HG02852 (cell line): ENCODE results near the gene ATRIP.

Experiments
- ATAC-seq: cut with Tn5 transposase; IDR thresholded peaks from one replicate; pipeline ENCODE4 v1.9.1; 2021; ENCODE audit warnings: mild to moderate bottlenecking, moderate library complexity; ENCODE audit not compliant: unreplicated experiment

ATRIP gene

DNA sequence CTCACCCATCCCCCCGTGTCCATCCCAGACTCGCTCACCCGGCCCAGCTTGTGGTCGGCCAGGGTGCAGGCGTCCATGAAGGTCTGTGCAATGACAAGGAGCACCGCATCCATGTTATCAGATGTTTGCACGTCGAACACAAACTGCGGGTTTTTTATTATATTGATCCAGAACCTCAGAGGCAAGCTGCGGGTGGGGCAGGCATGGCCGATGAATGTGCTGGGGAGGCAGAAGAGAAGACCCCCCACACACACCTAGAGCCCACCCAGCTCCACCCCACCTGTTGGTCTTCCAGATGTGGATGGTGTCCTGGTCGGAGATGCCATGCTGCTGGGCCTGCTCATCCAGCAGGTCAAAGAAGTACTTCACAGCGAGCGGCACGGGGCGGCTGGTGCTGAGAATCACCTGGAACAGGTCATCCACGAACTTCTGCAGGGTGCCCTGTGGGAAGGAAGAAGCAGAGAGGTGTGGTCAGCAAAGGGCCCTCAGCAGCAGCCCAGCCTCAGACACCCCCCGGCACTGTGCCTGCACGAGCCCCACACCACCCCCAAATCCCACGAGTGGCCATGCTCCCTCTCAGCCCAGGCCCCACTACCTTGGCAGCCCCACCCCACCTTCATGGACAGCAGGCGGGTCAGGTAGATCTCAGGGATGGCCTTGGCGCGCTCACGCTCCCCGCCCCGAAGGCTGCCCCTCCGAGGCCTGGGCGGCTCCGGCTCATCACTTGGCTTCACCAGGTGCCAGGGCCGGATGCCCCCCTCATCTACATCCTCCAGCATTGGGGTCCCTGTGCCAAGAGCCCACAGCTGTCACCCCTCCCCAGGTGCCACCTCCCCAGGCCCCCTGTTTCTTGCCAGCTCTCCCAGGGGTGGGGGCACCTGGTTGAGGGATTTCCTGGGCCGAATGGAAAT, 37.0 kb upstream of the ATRIP start:
- no peak for ATAC-seq

DNA sequence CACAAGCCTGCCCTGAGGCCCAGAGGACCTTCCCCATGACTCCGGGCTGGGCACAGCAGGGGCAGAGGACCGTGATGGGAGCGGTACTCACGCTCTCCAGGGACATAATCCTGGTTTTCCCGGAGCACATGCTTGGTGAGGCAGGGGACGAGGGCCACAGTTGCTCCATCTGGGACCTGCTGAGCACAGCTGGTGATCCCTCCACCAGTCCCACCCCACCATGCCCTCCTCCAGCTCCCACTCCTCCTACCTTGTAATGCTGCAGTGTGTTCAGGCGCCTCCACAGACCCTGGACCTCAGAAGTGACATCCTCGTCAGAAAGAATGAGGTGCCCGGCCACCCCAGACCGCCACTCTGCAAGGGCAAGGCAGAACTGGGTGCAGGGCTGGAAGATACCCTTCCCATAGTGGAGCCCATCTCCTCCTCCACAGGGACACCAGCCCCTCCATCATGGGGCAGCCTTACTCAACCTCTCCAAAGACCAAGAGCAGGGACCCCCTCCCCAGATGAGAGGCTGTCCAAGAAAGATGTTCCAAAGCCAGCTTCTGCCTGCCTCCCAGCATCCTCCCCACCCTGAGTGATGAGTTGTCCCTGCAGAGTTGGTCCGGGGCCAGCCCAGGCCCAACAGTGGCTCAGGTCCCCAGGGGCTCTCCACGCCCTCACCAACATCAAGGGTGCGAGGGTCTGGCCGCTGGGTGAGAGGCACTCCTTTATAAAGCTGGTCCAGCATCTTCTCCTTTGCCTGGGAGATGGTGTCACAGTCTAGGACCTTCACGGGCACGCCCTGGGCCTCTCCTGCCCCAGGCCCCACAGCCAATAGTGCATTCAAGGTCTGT, 36.1 kb upstream of the ATRIP start:
- no peak for ATAC-seq

DNA sequence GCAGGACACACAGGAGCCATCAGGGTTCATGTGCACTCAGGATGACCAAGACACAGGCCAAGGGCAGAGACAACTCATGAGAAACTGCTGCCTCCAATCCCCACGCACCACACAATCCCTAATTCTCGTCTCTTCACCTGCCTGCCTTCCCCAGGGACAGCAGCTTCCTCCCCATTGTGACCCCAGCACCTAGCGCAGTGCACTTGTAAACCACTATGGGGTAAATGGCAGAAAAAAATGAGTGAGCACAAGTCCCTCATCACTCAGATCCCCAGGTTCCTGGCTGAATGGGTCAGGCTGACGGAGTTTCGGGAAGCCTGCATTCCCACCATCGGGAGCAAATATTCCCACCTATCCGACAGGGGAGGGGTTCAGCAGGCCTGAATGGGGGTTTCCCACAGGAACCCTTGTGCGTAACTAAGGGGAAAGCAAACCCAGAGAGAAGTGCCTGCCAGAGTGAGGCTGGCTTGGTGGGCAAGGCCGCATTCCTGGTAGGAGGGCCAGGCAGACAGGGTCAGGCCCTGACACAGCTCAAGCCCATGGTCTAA, 35.4 kb upstream of the ATRIP start:
- no peak for ATAC-seq

DNA sequence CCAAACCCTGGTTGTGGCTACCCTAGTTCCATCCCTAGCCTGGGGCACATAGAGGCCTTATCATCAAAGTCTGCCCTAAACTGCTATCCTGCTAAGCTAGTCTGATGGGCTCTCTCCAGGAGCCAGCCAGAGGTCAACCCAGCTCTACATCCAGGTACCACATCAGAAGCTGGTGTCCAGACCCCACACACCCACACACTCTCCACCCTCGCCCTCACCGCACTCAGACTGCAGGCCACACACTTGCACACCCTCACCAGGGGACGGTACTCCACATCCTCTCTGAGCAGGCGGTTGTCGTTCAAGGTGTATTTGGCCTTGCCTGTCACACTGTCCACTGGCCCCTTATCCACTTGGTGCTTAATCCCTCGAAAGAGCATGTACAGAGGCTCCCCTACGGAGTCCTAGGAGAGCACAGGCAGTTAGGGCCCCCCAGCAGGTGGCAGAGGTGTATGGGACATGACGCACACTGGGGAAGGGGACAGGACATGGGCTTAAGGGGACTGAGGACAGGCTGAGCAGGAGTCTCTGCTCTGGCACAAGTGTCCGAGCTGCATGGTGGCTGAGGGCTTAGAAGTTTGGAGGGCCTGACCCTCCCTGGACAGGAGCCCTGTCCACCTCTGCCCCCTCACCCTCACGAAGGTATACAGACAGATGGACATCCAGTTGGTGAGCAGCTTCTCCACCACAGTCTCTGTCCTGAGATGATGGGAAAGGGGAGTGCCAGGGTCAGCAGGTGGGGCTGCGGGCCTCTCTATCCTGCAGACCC, 34.7 kb upstream of the ATRIP start:
- no peak for ATAC-seq

DNA sequence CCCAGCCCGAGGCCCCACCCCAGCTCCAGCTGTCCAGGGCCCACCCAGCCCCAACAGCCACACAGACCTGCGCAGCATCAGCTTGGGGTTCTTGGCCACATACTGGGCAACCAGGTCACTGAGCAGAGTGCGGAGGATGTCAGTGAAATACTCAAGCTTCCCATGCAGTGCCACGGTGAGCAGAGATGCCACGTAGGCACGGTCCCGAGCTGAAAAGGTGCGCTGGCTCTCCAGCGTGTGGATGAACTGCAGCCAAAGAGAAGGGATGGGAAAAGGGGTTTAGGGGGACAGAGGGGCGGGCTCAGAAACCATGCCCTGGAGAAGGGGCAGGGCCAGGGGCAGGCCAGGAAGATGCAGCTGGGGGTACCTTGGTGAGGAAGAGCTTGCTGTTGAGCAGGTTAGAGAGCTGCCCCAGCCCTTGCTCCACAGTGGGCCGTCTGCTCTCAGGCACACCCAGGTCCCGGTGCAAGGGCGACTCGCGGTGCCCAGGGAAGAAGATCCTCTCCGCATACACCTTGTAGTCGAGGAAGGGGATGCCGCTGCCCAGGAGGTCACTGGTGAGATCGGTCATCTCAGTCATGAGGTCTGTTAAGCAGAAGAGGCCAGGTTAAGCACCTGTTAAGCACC, 34.0 kb upstream of the ATRIP start:
- no peak for ATAC-seq

DNA sequence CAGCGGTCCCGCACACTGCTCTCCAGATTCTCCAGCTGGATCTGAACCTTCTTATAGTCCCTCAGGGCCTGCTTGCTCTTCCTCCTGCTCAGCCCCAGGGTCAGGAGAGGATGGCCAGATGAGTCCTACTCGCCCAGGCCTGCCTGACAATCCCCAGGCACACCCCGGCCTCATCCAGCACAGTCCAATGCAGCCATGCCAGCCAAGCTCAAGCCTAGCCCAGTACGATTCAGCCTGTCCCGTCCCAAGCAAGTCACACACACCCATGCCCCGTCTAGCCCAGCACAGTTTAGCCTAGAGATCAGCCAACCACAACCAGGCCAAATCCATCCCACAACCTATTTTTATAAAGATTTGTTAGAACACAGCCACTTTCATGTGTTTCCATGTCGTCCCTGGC, 33.5 kb upstream of the ATRIP start:
- no peak for ATAC-seq

DNA sequence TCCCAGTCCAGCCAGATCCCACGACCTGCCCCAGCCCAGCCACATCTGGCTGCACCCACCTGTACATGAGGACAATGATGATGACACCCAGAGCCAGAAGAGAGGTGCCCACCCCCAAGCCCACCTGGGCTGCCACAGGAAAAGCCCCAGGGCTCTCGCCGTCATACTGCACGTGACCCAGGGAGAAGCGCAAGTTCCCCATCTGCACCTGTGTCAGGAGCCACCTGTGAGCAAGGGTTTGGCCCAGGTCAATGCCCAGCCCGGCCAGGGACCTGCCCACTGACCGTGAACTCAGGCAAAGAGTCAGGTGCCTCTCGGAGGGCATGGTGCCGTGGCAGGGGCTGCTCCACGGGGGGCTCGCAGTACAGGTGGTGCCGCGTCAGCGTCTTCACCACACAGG, 32.9 kb upstream of the ATRIP start:
- ATAC-seq = no peak

DNA sequence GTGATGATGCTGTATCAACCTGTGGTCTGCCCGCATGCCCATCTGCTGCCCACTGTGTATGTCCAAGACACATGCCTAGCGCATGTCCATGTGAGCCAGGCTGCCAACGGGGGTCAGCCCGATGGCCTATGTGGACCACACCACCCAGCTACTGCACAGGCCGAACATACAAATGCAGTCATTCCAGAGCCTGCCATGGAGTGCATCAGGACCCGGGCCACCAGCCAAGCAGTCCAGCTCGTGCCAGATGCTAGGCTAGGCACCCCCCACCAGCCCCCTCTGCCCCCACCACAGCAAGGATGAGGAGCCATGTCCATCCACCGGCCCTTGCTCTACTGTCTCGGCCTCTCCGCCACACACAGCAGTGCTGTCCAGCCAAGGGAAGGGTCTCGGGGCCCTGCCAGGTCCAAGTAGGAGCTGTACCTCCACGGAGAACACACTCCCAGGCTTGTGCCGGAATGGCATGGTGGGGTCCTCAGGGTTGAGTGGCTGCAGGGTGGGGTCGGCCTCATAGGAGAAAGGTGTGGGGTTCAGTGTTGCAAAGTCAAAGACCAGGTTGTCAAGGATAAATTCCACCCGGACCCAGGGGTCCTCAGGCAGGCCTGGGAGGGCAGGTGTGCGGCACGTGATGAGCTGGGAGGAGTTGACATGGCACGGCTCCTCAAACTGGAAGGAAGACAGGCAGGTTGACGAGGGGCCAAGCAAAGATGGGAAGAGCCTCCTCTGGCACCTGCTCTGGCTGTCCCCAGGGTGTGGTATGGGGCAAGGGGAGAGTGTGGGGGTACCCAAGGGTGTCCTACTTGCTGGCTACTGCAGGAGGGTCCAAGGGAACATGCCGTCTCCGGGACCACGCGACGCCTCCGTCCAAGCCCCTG, 31.9 kb upstream of the ATRIP start:
- ATAC-seq = no peak

DNA sequence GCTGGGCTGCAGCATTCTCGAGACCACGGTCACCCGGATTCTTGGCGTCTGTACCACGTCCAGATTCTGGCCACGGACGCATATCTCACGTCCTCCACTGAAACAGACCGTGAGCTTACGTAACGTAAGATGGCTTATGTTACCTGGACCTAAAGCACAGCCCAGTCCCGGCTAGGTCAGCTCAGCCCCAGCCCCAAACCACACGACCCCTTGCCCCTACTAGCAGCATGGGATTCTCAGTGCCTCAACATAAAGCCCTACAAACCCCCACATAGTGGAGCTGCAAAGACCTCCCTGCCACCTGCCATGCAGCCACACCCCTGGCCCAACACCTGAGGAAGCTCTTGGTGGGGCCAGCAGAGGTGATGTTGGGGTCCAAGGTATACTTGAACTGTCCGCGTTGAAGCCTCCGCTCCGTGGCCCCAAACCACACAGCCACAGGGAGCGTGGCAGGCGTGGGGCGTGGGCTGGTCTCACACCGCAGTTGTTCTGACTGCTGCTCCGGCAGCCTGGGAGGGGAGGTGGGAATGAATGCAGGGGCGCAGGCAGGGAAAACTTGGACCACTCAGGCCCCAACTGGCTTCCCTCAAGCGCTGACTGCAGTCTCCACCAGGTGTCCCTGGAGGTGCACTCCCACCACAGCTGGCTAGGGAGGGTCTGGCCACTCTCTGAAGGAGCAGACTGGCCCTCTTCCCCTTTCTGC, 31.1 kb upstream of the ATRIP start:
- ATAC-seq = no peak

DNA sequence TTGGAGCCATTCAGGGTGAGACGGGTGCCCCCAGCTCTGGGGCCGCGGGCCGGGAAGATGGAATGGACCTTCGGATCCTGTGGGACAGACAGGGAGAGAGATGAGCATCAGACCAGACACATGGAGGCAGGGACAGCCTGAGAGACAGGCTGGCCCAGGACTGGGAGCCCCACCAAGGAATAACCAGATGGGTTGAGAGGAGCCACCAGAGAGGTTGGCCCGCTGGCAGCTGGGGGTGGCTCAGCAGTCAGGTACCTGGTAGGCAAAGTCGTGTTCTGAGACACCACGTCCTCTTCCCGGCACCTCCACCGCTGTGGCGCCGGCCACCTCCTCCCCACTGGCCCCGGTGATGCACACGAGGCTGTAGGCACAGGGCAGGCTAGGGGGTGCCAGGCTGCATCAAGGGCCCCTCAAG, 30.4 kb upstream of the ATRIP start:
- ATAC-seq = no peak

DNA sequence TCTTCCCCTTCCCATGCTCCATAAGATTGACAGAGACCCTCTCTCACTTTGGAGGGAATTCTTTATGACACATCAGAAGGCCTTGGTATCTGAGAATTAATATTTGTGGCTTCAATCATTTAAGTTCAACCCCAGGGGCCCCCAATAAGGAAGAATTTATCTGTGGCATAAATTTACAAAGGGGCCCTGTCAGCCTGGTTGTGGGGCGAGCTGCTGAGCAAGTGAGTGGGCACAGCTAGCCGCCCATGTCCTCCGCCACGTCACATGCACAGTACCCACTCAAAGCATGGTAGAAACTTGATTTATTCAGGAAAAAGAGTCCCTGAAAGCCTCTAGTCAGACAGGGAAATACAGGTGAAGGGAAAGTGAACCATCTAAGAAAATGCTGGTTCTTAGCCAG, 30.0 kb upstream of the ATRIP start:
- ATAC-seq = no peak

DNA sequence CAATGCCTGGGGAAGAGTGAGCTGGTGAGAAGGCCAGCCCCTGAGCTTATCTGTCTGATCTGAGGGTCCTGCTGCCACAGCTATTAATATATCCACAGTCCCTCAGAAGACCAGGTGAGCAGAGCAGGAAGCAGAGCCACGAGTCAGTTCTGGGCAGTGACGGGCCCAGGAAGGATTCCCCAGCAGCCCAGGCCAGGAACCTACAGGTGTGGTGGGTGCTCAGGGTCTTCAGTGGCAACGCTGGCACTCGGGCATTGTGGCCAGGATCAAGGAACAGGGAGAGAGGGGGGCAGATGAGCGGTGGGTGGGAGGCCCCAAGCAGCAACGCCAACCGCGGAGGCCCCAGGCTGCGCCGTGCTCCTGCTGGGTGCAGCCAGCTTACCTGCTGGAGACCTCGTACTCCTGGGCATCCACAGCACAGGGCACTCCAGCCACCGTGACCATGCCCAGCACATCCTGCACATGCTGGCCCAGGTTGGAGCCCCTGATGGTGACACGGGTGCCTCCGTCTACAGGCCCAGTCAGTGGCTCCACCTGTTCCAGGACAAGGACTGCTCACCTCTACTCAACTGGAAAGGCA, 28.9 kb upstream of the ATRIP start:
- ATAC-seq = no peak

DNA sequence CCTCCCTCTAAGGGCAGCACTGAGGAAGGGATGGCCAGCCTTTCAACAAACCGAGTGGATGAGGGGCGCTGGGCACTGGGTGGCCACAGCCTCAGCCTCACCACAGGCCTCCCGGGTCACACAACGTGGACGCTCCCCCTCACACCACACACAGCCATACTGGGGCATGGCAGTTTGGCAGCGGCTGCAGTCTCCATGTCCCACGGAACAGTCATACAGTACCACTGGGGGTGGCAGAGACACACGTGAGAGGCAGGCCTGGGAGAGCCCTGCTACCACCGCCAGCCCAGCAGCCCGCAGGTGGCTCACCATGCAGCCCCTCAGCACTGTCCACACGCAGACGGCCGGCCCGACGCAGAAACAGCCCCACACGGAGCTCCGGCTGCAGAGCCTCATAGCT, 28.4 kb upstream of the ATRIP start:
- no peak for ATAC-seq

DNA sequence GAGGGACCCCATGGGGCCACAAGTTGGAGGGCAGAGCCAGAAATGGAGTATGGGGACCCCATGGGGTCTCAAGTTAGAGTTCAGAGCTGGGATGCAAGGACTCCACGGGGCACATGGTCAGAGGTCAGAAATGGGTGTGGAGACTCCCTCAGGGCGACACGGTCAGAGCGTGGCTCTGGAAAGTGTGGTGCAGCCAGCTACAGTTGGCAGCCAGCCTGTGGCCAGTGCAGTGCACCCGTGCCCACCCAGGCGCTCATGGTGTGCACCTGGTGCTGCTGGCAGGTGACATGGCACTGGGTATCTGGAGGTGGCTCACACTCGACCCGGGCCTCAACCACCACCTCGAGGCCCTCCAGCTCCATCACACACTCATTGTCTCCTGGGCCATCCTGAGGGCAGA, 27.9 kb upstream of the ATRIP start:
- no peak for ATAC-seq

DNA sequence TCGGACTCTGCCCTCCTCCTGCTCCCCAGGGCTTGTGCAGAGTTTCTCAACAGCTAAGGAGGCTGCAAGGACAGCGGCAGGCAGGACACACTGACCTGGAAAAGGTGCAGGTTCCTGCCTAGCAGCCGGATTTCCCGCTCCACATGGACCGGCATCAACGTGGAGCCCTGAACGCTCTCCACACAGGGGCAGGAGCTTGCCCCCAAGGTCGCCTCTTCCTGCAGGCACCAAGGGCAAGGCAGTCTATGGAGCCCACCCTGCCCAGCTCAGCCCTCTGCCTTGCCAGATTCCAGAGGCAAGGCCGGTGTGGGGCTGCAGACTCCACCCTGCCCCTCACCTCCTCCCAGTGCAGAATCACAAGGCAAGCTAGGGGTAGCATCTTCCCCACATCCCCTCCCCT, 27.4 kb upstream of the ATRIP start:
- ATAC-seq = no peak

DNA sequence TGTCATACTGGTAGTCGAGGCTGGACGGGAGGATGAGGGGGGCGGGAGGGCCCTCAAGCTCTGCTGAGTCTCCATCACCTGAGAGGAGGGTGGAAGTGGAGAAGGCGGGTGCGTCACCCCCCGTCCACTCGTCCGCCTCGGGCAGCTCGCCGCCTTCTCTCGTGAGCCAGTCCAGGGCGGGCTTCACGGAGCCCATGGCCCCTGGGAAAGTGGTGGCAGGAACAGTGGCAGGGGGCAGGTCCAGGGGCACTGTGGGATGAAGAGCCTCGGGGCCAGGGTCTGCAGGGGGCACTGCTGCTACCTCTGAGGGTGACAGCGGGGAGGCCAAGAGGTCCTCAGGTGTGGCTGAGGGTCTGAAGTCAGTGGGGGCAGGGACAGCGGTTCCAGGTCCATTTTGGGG, 26.9 kb upstream of the ATRIP start:
- no peak for ATAC-seq

DNA sequence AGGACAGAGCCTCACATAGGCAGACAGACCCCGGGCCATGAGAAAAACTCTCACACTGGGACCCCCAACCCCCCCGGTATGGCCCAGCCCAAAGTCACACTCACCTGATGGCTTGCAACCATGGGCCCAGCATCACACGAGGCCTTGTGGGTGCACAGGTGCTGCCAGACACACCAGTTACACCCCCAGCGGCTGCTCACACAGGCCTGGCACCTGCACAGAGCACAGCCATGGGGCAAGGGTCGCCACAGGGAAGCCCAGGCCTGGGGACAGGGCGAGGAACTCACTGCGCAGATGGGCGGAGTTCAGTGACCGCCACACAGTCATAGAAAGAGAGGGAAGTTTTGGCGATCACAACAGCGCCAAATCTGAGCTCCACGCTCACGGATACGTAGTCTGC, 26.0 kb upstream of the ATRIP start:
- ATAC-seq = no peak

DNA sequence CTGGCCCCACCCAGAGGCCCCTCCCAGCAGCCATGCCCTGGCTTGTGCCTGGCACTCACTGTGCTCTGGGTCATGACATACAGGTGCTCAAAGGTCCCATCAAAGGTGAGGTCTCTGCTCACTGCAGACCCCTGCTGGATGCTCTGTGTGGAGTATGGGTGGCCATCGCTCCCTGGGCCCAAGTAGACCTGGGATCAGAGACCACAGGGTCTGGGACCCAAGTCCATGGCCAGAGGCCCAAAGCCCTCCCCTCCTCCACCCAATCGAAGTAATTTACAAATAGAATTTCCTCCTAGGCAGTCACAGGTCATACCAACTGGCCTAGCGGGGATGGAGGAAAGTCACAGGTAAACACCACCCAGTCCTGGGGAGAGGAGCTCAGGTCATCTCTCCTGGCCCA, 24.3 kb upstream of the ATRIP start:
- no peak for ATAC-seq

DNA sequence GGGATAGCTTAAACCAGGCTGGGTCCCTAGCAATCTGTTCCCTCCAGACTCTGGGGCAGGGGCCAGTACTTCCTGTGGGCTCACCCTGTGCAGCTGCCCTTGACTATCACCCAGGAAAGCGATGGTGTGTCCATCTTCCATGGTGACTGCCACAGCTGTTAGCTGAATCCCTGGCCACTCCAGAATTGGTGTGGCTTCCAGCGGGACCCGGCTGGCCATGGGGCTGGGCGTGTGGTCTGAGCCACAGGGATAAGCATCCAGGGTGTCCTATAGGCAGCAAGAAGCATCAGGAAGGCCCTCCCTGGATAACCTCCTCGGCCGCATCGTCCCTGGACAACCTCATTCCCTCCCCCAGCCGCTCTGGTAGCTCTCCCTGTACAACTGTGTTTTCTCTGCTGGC, 23.9 kb upstream of the ATRIP start:
- ATAC-seq = no peak
